ENCODE measurements around the gene GALR2.
A peak's percentile ranks its signal among the peaks of the same experiment; 100 is the strongest.

GALR2 gene

DNA sequence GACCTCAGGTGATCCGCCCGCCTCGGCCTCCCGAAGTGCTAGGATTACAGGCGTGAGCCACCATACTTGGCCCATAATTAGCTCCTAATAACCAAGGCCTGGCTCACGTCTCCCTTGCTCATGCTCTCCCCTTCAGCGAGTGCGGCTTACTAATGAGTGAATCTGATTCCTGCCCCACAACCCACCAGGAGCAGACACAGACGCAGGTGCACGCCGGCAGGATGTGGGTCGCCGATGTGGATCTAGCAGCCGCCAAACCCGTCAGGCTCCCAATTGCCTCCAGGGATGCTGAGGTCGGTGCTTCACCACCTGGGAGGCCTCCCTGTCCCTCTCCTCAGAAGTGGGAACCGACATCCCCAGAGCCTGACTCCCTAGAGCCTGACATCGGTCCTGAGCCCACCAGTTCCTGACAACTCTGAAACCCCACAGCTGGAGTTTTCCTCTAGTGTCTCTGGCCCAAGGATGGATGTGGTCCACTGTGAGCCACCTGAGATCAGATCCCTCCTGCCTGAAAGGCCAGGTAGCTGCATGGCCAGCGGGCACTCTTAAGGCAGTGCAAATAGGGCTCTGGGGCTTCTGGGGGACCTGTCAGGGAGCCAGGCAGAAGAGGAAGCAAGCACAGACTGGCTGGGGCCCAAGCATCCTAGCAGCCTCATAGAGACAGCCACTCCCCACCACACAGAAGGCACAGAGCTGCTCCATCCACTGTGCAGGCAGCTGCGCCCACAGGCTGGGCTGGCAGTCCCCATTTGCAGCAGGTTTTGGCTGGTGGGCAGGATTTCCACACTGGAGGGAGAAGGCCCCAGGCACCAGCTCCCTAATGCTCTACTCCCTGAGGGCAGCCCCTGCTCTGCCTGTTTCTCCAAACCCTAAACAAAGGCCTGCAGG is 18.2 kb downstream of the GALR2 start:
- no peak for DNase-seq (ENCODE audit: low read depth, low spot score)

GRCh38 chr17:76094046-76094445 is 19.5 kb downstream of the GALR2 start:
- no peak for DNase-seq (ENCODE audit: low read depth, low spot score)

DNA sequence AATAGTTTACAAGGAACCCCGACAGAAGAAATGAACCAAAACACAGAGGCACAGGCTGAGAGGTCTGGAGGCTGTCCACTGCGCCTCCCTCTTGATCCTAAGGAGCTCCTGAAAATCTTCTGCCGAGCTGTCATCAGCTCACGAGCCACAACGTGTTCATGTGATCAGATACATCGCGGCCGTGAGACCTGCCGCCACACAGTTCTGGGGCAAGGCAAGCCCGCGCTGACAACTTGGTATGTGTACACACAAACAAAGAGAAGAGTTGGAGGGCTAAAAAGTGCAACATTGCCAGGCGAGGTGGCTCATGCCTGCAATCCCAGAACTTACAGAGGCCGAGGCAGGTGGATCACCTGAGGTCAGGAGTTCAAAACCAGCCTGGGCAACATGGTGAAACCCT is 21.4 kb downstream of the GALR2 start:
- DNase-seq (ENCODE audit: low read depth, low spot score), result no peak

DNA sequence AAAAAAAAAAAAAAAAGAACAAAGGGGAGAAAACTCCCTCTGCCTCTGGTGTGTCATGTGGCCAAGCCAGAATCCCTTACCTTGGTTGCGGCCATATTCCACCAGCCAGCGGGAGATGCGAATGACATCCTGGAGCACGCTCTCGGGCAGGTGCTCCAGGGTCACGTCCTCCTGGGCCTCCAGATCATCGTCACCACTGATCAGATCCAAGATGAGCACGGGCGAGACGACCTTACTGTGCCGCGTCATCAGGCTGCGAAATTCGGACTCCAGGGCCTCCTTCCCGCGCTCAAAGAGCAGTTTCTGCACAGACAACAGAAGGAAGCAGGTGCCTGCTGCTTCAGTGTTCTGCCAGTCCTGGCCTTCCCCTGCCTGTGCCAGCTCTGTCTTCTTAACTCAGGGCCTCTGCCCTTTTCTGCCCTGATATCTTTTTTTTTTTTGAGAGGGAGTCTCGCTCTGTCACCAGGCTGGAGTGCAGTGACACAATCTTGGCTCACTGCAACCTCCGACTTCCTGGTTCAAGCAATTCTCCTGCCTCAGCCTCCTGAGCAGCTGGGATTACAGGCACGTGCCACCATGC is 23.2 kb downstream of the GALR2 start:
- no peak for DNase-seq (ENCODE audit: low read depth, low spot score)

GRCh38 chr17:76102944-76103273 is 28.3 kb downstream of the GALR2 start:
- no peak for DNase-seq (ENCODE audit: low read depth, low spot score)

DNA sequence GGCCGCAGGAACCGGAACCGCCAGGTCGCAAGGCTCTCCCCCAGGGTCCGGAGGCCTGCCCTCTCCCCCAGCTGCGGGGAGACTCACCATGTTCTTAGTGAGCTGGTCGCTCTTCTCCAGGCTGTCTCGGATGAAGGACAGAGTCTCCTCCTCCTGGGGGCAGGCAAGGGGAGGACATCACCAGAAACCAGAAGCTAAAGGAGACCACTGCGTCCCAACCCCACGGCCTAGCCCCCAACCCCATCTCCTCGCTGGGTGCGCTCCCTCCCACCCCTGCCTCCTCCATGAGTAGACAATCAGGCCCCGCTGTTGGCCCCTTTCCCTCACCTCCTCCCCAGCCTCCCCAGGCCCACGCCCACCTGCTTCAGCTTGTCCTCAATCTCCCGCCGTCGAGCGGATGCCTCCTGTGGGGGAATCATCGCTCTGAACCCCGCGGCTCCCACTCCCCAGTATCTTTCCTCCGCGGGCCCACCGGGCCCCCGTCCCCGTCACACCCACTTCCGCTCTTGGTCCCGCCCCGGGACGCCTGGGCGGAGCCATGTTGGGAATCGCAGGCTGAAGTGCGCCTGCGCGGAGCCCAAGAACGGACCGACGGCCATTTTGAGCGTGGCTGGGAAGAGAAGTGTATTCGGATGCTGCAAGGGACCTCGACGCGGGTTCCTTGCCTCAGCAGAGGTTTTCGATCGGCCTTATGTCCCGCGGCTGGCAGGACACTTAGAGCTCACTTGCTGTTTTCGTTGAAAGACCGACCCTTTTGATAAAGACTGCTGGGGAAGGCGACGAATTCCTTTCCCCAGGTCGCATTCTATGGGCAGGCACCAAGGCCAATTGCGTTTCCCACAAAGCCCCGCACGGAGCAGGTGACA is 28.9 kb downstream of the GALR2 start, which contains the start of gene EXOC7:
TSS of gene EXOC7 (minus strand) at position 514 of the 866 bp plus-strand sequence. CDS start at position 419, 95 bp downstream.
- DNase-seq (ENCODE audit: low read depth, low spot score), result peak; percentile 98

- no peak for DNase-seq (ENCODE audit: low read depth, low spot score)
Observed at GRCh38 chr17:76104140-76104895, 29.7 kb downstream of the GALR2 start.

- no peak for DNase-seq (ENCODE audit: low read depth, low spot score)
Observed at GRCh38 chr17:76104896-76105231, 30.3 kb downstream of the GALR2 start.

- DNase-seq (ENCODE audit: low read depth, low spot score), result no peak
Observed at GRCh38 chr17:76106703-76107102, 32.1 kb downstream of the GALR2 start.

DNA sequence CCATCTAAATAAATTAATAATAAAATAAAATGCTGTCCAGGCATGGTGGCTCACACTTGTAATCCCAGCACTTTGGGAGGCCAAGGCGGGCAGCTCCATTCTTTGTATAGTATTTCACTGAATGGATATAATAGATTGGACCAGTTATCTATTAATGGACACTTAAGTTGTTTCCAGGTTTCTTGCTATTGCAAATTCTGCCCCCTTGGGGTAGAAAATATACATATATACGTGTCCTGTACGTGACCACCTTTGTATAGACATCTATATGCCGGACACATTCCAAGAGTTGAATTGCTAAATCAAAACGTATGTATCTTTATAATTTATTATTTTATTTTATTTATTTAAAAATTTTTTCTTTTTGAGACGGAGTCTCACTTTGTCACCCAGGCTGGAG is 32.9 kb downstream of the GALR2 start:
- DNase-seq (ENCODE audit: low read depth, low spot score), result no peak

GRCh38 chr17:76111956-76112355 is 37.4 kb downstream of the GALR2 start:
- DNase-seq (ENCODE audit: low read depth, low spot score), result no peak

DNA sequence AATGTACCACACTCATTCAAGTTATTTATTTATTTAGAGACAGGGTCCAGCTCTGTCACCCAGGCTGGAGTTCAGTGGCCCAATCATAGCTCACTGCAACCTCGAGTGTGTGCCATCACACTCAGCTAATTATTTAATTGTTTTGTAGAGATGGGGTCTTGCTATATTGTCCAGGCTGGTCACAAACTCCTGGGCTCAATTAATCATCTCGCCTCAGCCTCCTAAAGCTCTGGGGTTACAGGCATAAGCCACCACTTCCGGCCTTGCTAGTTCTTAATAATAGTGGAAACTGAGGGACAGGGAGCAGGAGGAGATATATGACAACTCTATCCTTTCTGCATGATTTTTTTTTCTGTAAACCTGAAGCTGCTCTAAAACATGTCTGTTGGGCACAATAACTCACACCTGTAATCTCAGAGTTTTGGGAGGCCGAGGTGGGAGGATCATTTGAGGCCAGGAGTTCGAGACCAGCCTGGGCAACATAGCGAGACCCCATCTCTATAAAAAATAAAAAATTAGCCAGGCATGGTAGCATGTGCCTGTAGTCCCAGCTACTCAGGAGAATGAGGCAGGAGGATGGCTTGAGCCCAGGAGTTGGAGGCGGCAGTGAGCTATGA is 40.7 kb downstream of the GALR2 start:
- no peak for DNase-seq (ENCODE audit: low read depth, low spot score)

- no peak for DNase-seq (ENCODE audit: low read depth, low spot score)
Observed at GRCh38 chr17:76119409-76120371, 45.1 kb downstream of the GALR2 start.

DNA sequence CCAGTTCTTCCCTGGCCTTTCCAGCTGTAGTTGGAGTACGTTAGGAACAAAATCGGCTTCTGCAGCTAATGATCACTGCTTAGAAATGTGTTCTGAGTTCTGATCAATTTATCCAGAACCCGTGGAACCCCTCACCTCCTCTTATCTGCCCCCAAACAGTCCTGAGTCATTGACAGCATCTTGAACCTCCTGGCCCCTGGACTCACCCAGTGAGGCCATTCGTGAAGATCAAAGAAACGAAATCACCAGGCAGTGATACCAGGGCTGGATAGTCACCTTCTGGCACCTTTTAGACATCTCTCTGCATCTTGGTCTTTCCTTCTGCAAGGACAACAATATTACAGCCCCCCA is 46.1 kb downstream of the GALR2 start:
- no peak for DNase-seq (ENCODE audit: low read depth, low spot score)

DNA sequence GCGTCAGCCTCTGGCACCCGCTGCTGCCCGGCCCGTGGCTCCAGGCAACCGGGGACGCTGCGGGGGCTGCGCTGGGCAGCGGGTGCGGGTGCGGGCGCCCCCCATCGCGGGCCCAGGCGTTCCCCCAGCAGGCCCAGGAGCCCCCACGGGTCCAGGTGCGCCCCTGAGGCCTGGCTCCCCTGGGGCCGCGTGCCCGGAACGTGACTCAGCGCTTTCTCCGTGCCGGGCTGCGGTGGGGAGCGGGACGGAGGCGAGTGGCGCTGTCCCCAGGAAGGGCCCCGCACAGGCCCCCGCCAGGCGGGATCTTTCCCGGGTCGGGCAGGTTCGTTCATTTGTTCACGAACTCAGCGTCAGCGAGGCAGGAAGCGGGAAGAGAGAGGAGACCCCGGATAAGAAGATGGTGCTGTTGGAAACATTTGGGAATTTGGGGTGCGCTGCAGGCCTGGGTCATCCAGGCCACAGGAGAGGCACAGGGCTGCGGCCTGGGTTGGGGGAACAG is 47.4 kb downstream of the GALR2 start:
- peak; percentile 47 for DNase-seq (ENCODE audit: low read depth, low spot score)

- no peak for DNase-seq (ENCODE audit: low read depth, low spot score)
Observed at GRCh38 chr17:76122431-76123190, 48.0 kb downstream of the GALR2 start.

GRCh38 chr17:76123191-76123499 is 48.6 kb downstream of the GALR2 start:
- no peak for DNase-seq (ENCODE audit: low read depth, low spot score)

- DNase-seq (ENCODE audit: low read depth, low spot score), result no peak
Observed at GRCh38 chr17:76123749-76124581, 49.4 kb downstream of the GALR2 start.
